Measurements from ENCODE around the gene AP5Z1.
A peak's percentile ranks its signal among the peaks of the same experiment; 100 is the strongest.

AP5Z1 gene

DNA sequence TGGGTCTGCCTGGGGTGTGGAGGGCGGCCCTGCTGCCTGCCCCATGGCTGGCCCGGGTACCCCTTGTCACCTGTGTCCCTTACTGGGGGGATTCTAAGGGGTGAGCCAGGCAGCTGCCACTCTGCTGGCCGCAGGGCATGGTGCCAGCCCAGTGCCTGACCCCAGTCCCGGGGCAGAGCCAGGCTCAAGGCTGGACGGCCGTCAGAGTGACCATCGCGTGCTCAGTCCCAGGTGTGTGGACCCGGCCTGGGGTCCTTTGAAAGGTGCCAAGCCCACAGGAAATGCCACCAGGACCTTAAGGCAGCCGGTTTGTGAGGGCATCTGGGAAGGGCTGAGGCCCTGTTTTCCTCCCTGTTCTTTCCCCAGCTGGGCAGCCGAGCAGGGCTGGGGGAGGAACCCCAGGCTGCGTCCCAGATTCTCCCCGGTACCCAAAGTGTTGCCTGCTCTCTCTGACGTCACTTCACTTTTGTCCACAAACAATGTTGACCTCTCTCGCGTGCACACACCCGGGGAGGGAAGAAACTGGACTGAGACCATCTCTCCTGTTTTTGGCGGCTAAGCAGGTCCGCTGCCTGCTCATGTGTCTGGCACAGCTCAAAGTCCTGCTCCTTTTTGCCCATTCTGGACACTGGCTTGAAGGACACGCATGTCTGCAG, 48.8 kb downstream of the AP5Z1 start:
- no peak for DNase-seq

GRCh38 chr7:4825081-4825480, 49.7 kb downstream of the AP5Z1 start:
- DNase-seq: no peak

- DNase-seq: no peak
Measured at GRCh38 chr7:4828720-4829383, 53.4 kb downstream of the AP5Z1 start.

- peak; percentile 2 for DNase-seq
Measured at GRCh38 chr7:4830176-4830575, 54.8 kb downstream of the AP5Z1 start.

GRCh38 chr7:4831723-4832495, 56.5 kb downstream of the AP5Z1 start:
- no peak for DNase-seq

- DNase-seq: no peak
Measured at GRCh38 chr7:4832711-4833110, 57.3 kb downstream of the AP5Z1 start.

GRCh38 chr7:4833176-4833575, 57.8 kb downstream of the AP5Z1 start:
- no peak for DNase-seq

- DNase-seq: no peak
Measured at GRCh38 chr7:4833691-4834600, 58.5 kb downstream of the AP5Z1 start.

DNA sequence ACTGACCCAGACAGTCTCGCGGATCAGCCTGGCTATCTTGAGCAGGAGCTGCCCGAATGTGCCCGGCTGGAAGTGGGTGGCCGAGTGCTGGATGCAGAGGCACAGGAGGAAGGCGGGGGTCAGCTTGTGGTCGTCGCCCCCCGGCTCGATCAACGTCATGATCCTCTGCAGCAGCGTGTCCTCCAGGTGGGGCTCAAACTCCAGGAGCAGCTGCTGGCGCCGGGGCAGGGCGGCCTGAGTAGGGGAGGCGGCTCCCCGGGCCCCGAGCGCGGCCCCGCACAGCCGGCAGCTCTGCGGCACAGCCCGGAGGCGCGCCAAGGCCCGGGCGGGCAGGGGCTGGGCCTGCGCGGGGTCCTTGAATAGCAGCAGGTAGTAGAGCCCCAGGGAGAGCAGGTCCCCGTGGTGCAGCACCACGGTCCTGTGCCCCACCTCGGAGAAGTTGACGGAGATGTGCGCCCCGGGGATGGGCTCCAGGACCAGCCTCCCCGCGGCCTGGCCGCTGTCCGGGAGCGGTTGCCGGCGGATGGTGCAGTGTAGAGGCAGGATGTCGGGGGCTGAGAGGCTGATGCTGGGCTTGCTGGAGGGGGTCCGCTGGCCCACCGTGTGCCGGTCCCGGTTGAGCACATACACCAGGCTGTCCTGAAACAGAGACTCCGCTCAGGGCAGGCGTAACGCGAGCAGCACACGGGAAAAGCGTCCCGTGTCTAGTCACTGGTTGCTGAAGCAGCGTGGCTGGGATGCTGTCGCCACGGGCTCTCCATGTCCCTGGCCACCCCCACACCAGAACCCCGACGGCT, 59.4 kb downstream of the AP5Z1 start:
- DNase-seq: no peak

GRCh38 chr7:4835398-4836205, 60.2 kb downstream of the AP5Z1 start:
- no peak for DNase-seq

- no peak for DNase-seq
Measured at GRCh38 chr7:4836206-4836661, 60.8 kb downstream of the AP5Z1 start.

DNA sequence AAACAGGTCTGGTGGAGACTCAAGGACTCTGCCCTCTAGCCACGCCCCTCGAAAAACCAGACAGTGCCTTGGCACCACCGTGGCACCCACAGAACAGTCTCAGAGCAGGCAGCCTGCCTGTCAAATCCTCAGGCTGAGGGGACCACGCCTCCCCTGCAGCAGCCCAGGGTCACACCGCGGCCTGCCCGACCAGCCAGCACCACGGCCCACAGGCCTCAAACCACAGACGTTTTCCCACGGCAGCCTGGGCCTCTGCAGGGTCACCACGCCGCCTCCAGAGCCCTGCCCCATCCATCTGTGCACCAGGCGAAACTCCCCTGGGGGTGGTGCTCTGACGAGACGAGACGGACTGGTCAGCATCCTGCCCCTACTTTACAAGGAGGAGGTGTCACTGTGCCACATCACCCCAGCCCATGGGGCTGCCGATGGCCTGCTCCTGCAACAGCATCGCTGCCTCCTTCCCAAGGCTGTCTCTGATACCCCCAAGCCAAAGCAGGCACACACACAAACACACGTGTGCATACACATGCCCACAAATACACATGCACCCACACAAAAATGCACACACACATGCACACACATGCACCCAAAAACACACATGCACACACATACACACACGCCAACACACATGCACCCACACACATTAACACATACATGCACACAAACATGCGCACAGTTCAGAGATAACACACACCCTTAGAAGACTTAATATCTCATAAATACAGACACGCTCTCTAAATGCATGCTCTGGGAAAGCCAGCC, 61.8 kb downstream of the AP5Z1 start:
- no peak for DNase-seq

GRCh38 chr7:4837803-4838625, 62.6 kb downstream of the AP5Z1 start:
- no peak for DNase-seq

GRCh38 chr7:4838626-4839334, 63.4 kb downstream of the AP5Z1 start:
- no peak for DNase-seq

GRCh38 chr7:4840079-4840501, 64.7 kb downstream of the AP5Z1 start:
- no peak for DNase-seq
